ENCODE results near the gene KLHL29. TPM values are rescaled to one million over a fixed set of nuclear protein-coding genes. Genes with fewer than 3 reads are reported as not detected.

The KLHL29 gene
- total and polyA plus RNA-seq, 2 donors (not counting 3 experiments of a cell fraction or from before 2014, with no cell fraction given): 4.6 to 12.7 TPM

GRCh38 chr2:23506531-23507266 lies 121.7 kb downstream of the KLHL29 start:
- CTCF ChIA-PET: interaction anchor here (1.2 to 2.8 kb wide), 2 partner anchors 9 to 26 kb away, joined by 3 to 8 read pairs; no protein-coding TSS in a partner anchor
- no peaks in the 10 kb centered on the region for H4K20me1 ChIP-seq (replicated peaks; ENCODE audit: control insufficient read depth, extremely low read depth, insufficient read depth, low read length)
- H3K4me1 ChIP-seq (ENCODE audit: control insufficient read depth, extremely low read depth, insufficient read depth, low read length): no peaks in the 10 kb centered on the region
- no peak overlapping the region for H2AFZ ChIP-seq (ENCODE audit: low read depth, low read length)
- H3K4me2 ChIP-seq (ENCODE audit: insufficient read depth, low read length): no peak overlapping the region
- FAIRE-seq (no peak), DNase-seq (ENCODE audit: low read depth, low spot score) (no peak)
- no peaks in the 10 kb centered on the region for H3K9me3 ChIP-seq (replicated peaks; ENCODE audit: control insufficient read depth, insufficient read depth, low read length)
- no peak overlapping the region for H3K4me3 ChIP-seq (replicated peaks in 1 of 3; ENCODE audit: insufficient read depth in 1 of 3, low read depth in 1 of 3, low read length in 3 of 3)
- no TSS peak for BruUV-seq (replicated peaks)
- dilution Hi-C loops (cut with MboI; ENCODE audit: extremely low pct_ligation_motif_present, low sequenced_read_pairs): no loop called here
- H3K36me3 ChIP-seq (ENCODE audit: control insufficient read depth in 2 of 2, extremely low read depth in 1 of 2, insufficient read depth in 2 of 2, low read length in 2 of 2): no peaks in the 10 kb centered on the region
- TF ChIP-seq POLR2AphosphoS5 (IDR thresholded peaks at IDR 0.05; ENCODE audit: insufficient read depth, low read depth, low read length) (no peak), EZH2 (IDR thresholded peaks at IDR 0.05; ENCODE audit: borderline replicate concordance, low read depth, low read length, severe bottlenecking) (no peak), MAX (IDR thresholded peaks at IDR 0.05; ENCODE audit: insufficient read depth, insufficient read length) (no peak), JUN (IDR thresholded peaks at IDR 0.05; ENCODE audit: borderline replicate concordance, insufficient read depth, insufficient read length, low read depth) (no peak), MYC (IDR thresholded peaks at IDR 0.05; ENCODE audit: low read depth, low read length) (no peak), FOS (IDR thresholded peaks at IDR 0.05; ENCODE audit: borderline replicate concordance, insufficient read depth, low read length) (no peak), CTCF (IDR thresholded peaks at IDR 0.05; ENCODE audit: extremely low read depth in 1 of 2, insufficient read depth in 1 of 2, low read depth in 1 of 2, low read length in 2 of 2) (no peak), POLR2A (IDR thresholded peaks at IDR 0.05; ENCODE audit: low read depth, low read length) (no peak), GATA2 (IDR thresholded peaks at IDR 0.05; ENCODE audit: insufficient read depth, insufficient read length, low read depth, low read length) (no peak)
- intact Hi-C loops (cut with micrococcal nuclease): no loop called here
- H3K9ac ChIP-seq (replicated peaks; ENCODE audit: extremely low read depth, insufficient read depth, low read length): no peak overlapping the region
- POLR2A ChIA-PET: no interaction called here
- no peaks in the 10 kb centered on the region for H3K27me3 ChIP-seq (ENCODE audit: control insufficient read depth in 2 of 2, insufficient read depth in 2 of 2, low read length in 2 of 2)
- H3K27ac ChIP-seq (ENCODE audit: insufficient read depth, low read depth, low read length): no peak overlapping the region
- H3K9me1 ChIP-seq (replicated peaks; ENCODE audit: control insufficient read depth, extremely low read depth, insufficient read depth, low read length): no peaks in the 10 kb centered on the region
- H3K79me2 ChIP-seq (ENCODE audit: control insufficient read depth, insufficient read depth, low read length): no peaks in the 10 kb centered on the region

Measured in endothelial cell of umbilical vein (primary cell).